ENCODE data around the gene C17orf107. TPM values are rescaled to one million over a fixed set of nuclear protein-coding genes. Genes with fewer than 3 reads are reported as not detected.

C17orf107 gene
- total RNA-seq, 1 experiment from 2014 or later: 1.0 TPM

- no peak for DNase-seq
- H3K27ac Mint-ChIP-seq (ENCODE audit: unreplicated experiment): peak overlapping the region; percentile 64
- Histone ChIP-seq H3K27me3 (replicated peaks; ENCODE audit: control insufficient read depth, insufficient read depth, low read length) (no peaks in the 10 kb centered on the region), H3K4me3 (ENCODE audit: low read depth, low read length) (no peak overlapping the region), H3K4me1 (no peaks in the 10 kb centered on the region), H3K36me3 (ENCODE audit: control insufficient read depth, insufficient read depth, low read length) (no peaks in the 10 kb centered on the region), H3K9me3 (no peaks in the 10 kb centered on the region)
- H3K36me3 Mint-ChIP-seq (ENCODE audit: insufficient read depth, unreplicated experiment): peaks cover 12% of the 10 kb centered on the region
- TF ChIP-seq CTCF (IDR thresholded peaks at IDR 0.05; ENCODE audit: insufficient read depth in 1 of 2, low read depth in 1 of 2, low read length in 1 of 2, severe bottlenecking in 1 of 2, unreplicated experiment in 1 of 2): no peak
- BruUV-seq (replicated peaks): no TSS peak
- POLR2A ChIA-PET: no interaction called here
- intact Hi-C loops (cut with micrococcal nuclease; ENCODE audit: unreplicated experiment): no loop called here
- H3K27me3 Mint-ChIP-seq (ENCODE audit: insufficient read depth, unreplicated experiment): no peaks in the 10 kb centered on the region
- H3K4me1 Mint-ChIP-seq (ENCODE audit: low read depth, unreplicated experiment): no peaks in the 10 kb centered on the region
- CTCF ChIA-PET: interaction anchor here (1.3 kb wide), 1 partner anchor 24 kb away, joined by 5 read pairs; no protein-coding TSS in a partner anchor
- H3K9me3 Mint-ChIP-seq (ENCODE audit: unreplicated experiment): no peaks in the 10 kb centered on the region
- no peak overlapping the region for H3K4me3 Mint-ChIP-seq (ENCODE audit: unreplicated experiment)
Measured at GRCh38 chr17:4933646-4934045, 34.3 kb downstream of the C17orf107 start.

GRCh38 chr17:4934173-4934979, 35.0 kb downstream of the C17orf107 start:
- Histone ChIP-seq H3K27me3 (replicated peaks; ENCODE audit: control insufficient read depth, insufficient read depth, low read length) (no peaks in the 10 kb centered on the region), H3K4me3 (ENCODE audit: low read depth, low read length) (no peak overlapping the region), H3K9me3 (no peaks in the 10 kb centered on the region), H3K36me3 (ENCODE audit: control insufficient read depth, insufficient read depth, low read length) (no peaks in the 10 kb centered on the region), H3K4me1 (no peaks in the 10 kb centered on the region)
- ChIA-PET POLR2A (interaction anchor here (0.7 kb wide), 1 partner anchor 29 kb away, joined by 3 read pairs; no protein-coding TSS in a partner anchor), CTCF (interaction anchor here (1.3 kb wide), 1 partner anchor 25 kb away, joined by 5 read pairs; no protein-coding TSS in a partner anchor)
- Mint-ChIP-seq H3K4me3 (ENCODE audit: unreplicated experiment) (no peak overlapping the region), H3K4me1 (ENCODE audit: low read depth, unreplicated experiment) (no peaks in the 10 kb centered on the region), H3K27me3 (ENCODE audit: insufficient read depth, unreplicated experiment) (no peaks in the 10 kb centered on the region), H3K36me3 (ENCODE audit: insufficient read depth, unreplicated experiment) (peaks cover 12% of the 10 kb centered on the region), H3K27ac (ENCODE audit: unreplicated experiment) (peak overlapping the region; percentile 64), H3K9me3 (ENCODE audit: unreplicated experiment) (no peaks in the 10 kb centered on the region)
- intact Hi-C loops (cut with micrococcal nuclease; ENCODE audit: unreplicated experiment): no loop called here
- DNase-seq: peak in 1 of 2 experiments; percentile 25
- no TSS peak for BruUV-seq (replicated peaks)
- TF ChIP-seq CTCF (IDR thresholded peaks at IDR 0.05; ENCODE audit: insufficient read depth in 1 of 2, low read depth in 1 of 2, low read length in 1 of 2, severe bottlenecking in 1 of 2, unreplicated experiment in 1 of 2): peak in 1 of 2 experiments; percentile 16

GRCh38 chr17:4935650-4936049, 36.3 kb downstream of the C17orf107 start:
- CTCF ChIA-PET: no interaction called here
- no peak overlapping the region for H3K4me3 Mint-ChIP-seq (ENCODE audit: unreplicated experiment)

More at GRCh38 chr17:4935650-4936049, 36.3 kb downstream of the C17orf107 start:
- no TSS peak for BruUV-seq (replicated peaks)
- no peaks in the 10 kb centered on the region for H3K27me3 Mint-ChIP-seq (ENCODE audit: insufficient read depth, unreplicated experiment)
- intact Hi-C loops (cut with micrococcal nuclease; ENCODE audit: unreplicated experiment): no loop called here
- DNase-seq: no peak
- H3K9me3 Mint-ChIP-seq (ENCODE audit: unreplicated experiment): no peaks in the 10 kb centered on the region
- no peak overlapping the region for H3K27ac Mint-ChIP-seq (ENCODE audit: unreplicated experiment)
- peaks cover 19% of the 10 kb centered on the region for H3K36me3 Mint-ChIP-seq (ENCODE audit: insufficient read depth, unreplicated experiment)
- TF ChIP-seq CTCF (IDR thresholded peaks at IDR 0.05; ENCODE audit: insufficient read depth in 1 of 2, low read depth in 1 of 2, low read length in 1 of 2, severe bottlenecking in 1 of 2, unreplicated experiment in 1 of 2): no peak
- no peaks in the 10 kb centered on the region for H3K4me1 Mint-ChIP-seq (ENCODE audit: low read depth, unreplicated experiment)
- POLR2A ChIA-PET: no interaction called here
- H3K36me3 ChIP-seq (ENCODE audit: control insufficient read depth, insufficient read depth, low read length): no peaks in the 10 kb centered on the region
- no peaks in the 10 kb centered on the region for H3K9me3 ChIP-seq
- H3K4me1 ChIP-seq: no peaks in the 10 kb centered on the region
- H3K4me3 ChIP-seq (ENCODE audit: low read depth, low read length): no peak overlapping the region
- no peaks in the 10 kb centered on the region for H3K27me3 ChIP-seq (replicated peaks; ENCODE audit: control insufficient read depth, insufficient read depth, low read length)
